ENCODE results near the gene SERPINB6.

DNA sequence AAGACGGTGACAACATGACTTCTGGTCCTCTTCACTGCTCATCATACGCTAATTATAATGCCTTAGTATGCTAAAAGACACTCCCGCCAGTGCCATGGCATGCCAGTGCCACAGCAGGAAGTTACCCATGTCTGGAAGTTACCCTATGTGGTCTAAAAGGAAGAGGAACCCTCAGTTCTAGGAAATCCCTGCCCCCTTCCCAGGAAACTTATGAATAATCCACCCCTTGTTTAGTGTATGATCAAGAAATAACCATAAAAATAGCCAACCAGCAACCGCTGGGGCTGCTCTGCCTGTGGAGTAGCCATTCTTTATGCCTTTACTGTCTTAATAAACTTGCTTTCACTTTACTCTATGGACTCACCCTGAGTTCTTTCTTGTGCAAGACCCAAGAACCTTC, 52.4 kb downstream of the SERPINB6 start:
- TF ChIP-seq, protein P1, sequence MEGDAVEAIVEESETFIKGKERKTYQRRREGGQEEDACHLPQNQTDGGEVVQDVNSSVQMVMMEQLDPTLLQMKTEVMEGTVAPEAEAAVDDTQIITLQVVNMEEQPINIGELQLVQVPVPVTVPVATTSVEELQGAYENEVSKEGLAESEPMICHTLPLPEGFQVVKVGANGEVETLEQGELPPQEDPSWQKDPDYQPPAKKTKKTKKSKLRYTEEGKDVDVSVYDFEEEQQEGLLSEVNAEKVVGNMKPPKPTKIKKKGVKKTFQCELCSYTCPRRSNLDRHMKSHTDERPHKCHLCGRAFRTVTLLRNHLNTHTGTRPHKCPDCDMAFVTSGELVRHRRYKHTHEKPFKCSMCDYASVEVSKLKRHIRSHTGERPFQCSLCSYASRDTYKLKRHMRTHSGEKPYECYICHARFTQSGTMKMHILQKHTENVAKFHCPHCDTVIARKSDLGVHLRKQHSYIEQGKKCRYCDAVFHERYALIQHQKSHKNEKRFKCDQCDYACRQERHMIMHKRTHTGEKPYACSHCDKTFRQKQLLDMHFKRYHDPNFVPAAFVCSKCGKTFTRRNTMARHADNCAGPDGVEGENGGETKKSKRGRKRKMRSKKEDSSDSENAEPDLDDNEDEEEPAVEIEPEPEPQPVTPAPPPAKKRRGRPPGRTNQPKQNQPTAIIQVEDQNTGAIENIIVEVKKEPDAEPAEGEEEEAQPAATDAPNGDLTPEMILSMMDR (optimal IDR thresholded peaks at IDR 0.05 in 1 of 3, IDR thresholded peaks at IDR 0.05 in 1 of 3, conservative IDR thresholded peaks at IDR 0.05 in 1 of 3; ENCODE audit: extremely low read depth in 1 of 3, insufficient read depth in 2 of 3, low read length in 3 of 3) = no peak
- no peak for TF ChIP-seq EZH2 (IDR thresholded peaks at IDR 0.05; ENCODE audit: low read length)
